Esophagus squamous epithelium (tissue), 4 donors: ENCODE measurements around the gene OR4B1.

Experiments
- POLR2A ChIP-seq, 4 donors: fragments of 450-650 bp; IDR thresholded peaks; one replicate each; pipeline ENCODE4 v1.6.1; 2017; ENCODE audit warnings: antibody characterized with exemption in 4 of 4, mild to moderate bottlenecking in 4 of 4, moderate library complexity in 3 of 4
- TF ChIP-seq, protein P1 (sequence below), 6 experiments: fragments of 450-650 bp in 4 of 6; fragments of 200-600 bp in 2 of 6; sonication (generic) in 2 of 6; IDR thresholded peaks; one replicate each; pipeline ENCODE4 v1.5.1; 2016 to 2019; ENCODE audit warnings: antibody characterized with exemption in 6 of 6, mild to moderate bottlenecking in 4 of 6, moderate library complexity in 4 of 6

DNA sequence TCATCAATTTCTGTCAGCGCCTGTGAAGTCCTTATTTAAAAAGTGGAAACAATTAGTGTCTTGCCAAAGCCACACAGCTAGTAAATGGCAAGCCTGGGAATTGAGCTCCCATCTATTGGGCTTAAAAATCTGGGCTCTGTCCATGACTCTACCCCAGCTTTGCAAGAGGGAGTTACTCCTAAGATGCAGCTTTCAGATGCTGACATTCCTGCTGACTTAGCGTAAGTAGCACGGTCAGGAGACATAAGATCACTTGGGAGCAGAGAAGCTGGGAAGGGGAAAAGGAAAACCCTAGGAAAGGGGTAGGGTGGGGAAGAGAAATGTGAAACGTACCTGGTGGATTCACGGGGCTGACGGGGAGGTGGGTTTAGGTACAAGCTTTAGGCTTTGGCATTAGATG lies 36.0 kb upstream of the OR4B1 start:
- TF ChIP-seq, protein P1, sequence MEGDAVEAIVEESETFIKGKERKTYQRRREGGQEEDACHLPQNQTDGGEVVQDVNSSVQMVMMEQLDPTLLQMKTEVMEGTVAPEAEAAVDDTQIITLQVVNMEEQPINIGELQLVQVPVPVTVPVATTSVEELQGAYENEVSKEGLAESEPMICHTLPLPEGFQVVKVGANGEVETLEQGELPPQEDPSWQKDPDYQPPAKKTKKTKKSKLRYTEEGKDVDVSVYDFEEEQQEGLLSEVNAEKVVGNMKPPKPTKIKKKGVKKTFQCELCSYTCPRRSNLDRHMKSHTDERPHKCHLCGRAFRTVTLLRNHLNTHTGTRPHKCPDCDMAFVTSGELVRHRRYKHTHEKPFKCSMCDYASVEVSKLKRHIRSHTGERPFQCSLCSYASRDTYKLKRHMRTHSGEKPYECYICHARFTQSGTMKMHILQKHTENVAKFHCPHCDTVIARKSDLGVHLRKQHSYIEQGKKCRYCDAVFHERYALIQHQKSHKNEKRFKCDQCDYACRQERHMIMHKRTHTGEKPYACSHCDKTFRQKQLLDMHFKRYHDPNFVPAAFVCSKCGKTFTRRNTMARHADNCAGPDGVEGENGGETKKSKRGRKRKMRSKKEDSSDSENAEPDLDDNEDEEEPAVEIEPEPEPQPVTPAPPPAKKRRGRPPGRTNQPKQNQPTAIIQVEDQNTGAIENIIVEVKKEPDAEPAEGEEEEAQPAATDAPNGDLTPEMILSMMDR (IDR thresholded peaks at IDR 0.05) = no peak
- no peak for TF ChIP-seq POLR2A (IDR thresholded peaks at IDR 0.05)
